ENCODE measurements around the gene SMIM28.

SMIM28 gene

DNA sequence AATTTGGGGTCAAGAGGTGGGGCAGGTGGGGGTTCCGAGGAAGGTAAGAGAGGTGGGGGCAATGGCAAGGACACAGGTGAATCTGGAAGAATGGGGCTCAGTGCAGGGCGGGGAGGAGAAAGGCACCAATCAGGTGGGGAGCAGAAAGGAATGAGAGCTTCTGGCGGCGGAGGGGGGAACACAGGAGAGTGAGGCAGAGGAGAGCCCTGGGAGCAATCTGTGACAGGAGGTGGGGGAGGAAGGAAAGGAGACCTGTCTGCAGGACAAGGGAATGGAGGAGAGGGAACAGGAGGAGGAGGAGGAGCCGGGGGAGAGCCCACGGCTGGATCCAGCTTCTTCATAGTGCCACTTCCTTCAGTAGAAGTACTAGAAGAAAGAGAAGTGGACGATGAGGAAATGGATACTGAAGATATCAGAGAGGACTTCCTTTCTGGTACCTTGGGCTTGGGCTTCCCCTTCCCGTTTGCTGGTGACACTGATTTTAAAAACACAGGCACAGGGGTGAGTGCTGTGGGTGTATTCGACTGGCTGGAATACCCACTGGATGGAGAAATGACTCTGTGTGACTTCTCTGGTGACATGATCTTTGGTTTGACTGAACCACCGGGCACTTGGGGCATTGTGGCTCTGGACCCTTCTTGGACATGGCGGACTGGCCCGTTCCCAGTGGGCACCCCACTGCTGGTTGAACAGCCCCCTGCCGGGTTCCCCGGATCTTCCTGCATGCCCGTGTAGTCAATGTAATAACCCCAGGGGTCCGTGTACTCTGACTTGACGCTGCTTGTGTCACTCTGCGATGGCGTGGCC, 53.8 kb downstream of the SMIM28 start:
- DNase-seq: no peak

DNA sequence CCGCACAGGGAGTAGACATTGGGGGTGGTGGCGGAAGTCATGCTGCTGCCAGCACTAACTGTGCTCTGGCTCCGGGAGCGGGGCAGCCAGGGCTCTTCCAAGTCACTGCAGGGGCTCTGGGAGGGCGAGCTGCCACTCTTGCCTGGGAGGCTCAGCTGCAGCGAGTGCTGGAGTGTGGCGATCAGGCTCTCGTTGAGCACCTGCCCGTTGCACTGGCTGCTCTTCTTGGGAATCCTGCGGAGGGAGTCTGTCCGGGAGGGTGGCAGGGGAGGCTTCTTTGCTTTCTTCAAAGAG, 54.3 kb downstream of the SMIM28 start:
- DNase-seq: no peak
